Sigmoid colon (tissue), 4 donors: ENCODE results near the gene ABLIM1.

Experiments
- POLR2A ChIP-seq, 2 donors: fragments of 450-650 bp; IDR thresholded peaks; one replicate each; pipeline ENCODE4 v1.6.1; 2016; ENCODE audit warnings: antibody characterized with exemption in 2 of 2, mild to moderate bottlenecking in 2 of 2, moderate library complexity in 2 of 2
- POLR2AphosphoS5 ChIP-seq, 4 donors: sonication (generic); formaldehyde crosslinking; IDR thresholded peaks; one replicate each; pipeline ENCODE4 v1.6.1; 2017; ENCODE audit warnings: antibody characterized with exemption in 4 of 4
- TF ChIP-seq, protein P1 (sequence below), 4 experiments: fragments of 450-650 bp in 3 of 4; fragments of 200-600 bp in 1 of 4; IDR thresholded peaks; one replicate each; pipeline ENCODE4 v1.5.1; 2016 to 2019; ENCODE audit warnings: antibody characterized with exemption in 4 of 4, mild to moderate bottlenecking in 3 of 4, moderate library complexity in 2 of 4

DNA sequence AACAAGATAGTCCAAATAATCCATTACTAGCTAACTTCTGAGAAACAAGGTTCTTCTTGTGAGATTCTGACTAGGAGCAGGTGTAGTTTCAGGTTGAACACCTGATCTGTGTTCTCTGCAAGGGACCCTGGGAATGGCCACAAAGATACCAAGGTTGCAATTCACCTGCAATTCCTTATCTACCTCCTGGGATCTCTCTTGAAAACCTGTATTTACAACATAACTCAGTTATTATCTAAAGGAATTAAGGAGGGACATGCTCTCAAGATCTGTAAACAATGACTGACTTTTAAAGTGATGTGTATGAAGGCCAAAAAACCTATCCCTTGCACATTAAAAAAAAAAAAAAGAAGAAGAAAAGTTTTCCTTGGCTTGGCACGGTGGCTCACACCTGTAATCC is 54.8 kb downstream of the ABLIM1 start:
- TF ChIP-seq, protein P1, sequence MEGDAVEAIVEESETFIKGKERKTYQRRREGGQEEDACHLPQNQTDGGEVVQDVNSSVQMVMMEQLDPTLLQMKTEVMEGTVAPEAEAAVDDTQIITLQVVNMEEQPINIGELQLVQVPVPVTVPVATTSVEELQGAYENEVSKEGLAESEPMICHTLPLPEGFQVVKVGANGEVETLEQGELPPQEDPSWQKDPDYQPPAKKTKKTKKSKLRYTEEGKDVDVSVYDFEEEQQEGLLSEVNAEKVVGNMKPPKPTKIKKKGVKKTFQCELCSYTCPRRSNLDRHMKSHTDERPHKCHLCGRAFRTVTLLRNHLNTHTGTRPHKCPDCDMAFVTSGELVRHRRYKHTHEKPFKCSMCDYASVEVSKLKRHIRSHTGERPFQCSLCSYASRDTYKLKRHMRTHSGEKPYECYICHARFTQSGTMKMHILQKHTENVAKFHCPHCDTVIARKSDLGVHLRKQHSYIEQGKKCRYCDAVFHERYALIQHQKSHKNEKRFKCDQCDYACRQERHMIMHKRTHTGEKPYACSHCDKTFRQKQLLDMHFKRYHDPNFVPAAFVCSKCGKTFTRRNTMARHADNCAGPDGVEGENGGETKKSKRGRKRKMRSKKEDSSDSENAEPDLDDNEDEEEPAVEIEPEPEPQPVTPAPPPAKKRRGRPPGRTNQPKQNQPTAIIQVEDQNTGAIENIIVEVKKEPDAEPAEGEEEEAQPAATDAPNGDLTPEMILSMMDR (IDR thresholded peaks at IDR 0.05) = no peak
- no peak for TF ChIP-seq POLR2A (IDR thresholded peaks at IDR 0.05)
- TF ChIP-seq POLR2AphosphoS5 (IDR thresholded peaks at IDR 0.05) = no peak
